PC-3 (cell line): Measurements from ENCODE around the gene CCNF. TPM values are rescaled to one million over a fixed set of nuclear protein-coding genes. Genes with fewer than 3 reads are reported as not detected.

Experiments used
- ATAC-seq: fragments of 200-7000 bp; cut with Tn5 transposase; 2 replicates; pipeline ENCODE4 v1.9.1; 2020; ENCODE audit warnings: mild to moderate bottlenecking, moderate library complexity
- BruUV-seq: library from RNA; stranded (reverse); fragments of 400-500 nt; replicated peaks from 2 replicates; lab custom pipeline; 2021; lab: Mats Ljungman, UMichigan
- CTCF ChIA-PET: fragments of 300-600 bp; sonication (Branson Sonifier 250); formaldehyde crosslinking; loops from one replicate; lab custom pipeline; 2022; ENCODE audit warnings: antibody characterized with exemption; lab: Charles Lee
- POLR2A ChIA-PET: fragments of 300-600 bp; sonication (Branson Sonifier 250); formaldehyde crosslinking; loops from one replicate; lab custom pipeline; 2022; ENCODE audit warnings: antibody characterized with exemption; ENCODE audit not compliant: unreplicated experiment; lab: Charles Lee
- DNase-seq: peaks from one replicate; pipeline ENCODE4 v3.0.0-alpha.2; 2015
- H2AFZ ChIP-seq: fragments of 300-600 bp; sonication (generic); 2 replicates; pipeline ENCODE4 v1.6.0; 2016; ENCODE audit warnings: antibody characterized with exemption, low read length
- H3F3A ChIP-seq: fragments of 300-600 bp; sonication (generic); one replicate; pipeline ENCODE4 v1.6.0; 2017; ENCODE audit warnings: antibody characterized with exemption, low read length, control low read depth, mild to moderate bottlenecking; ENCODE audit not compliant: unreplicated experiment
- H3K27ac ChIP-seq: fragments of 300-600 bp; sonication (generic); 2 replicates; pipeline ENCODE4 v1.5.1; 2016; ENCODE audit warnings: mild to moderate bottlenecking, low read length
- H3K27me3 ChIP-seq: fragments of 300-600 bp; sonication (generic); 2 replicates; pipeline ENCODE4 v1.6.1; 2016; ENCODE audit warnings: low read length, mixed read lengths
- H3K36me3 ChIP-seq: fragments of 300-600 bp; sonication (generic); 2 replicates; pipeline ENCODE4 v1.6.1; 2016; ENCODE audit warnings: low read depth, mixed run types, low read length, mixed read lengths
- H3K4me1 ChIP-seq: fragments of 300-600 bp; sonication (generic); 2 replicates; pipeline ENCODE4 v1.5.1; 2016; ENCODE audit warnings: low read length; ENCODE audit not compliant: insufficient read depth
- H3K4me2 ChIP-seq: fragments of 300-600 bp; sonication (generic); 2 replicates; pipeline ENCODE4 v1.6.0; 2016; ENCODE audit warnings: low read length
- H3K4me3 ChIP-seq: fragments of 300-600 bp; sonication (generic); 2 replicates; pipeline ENCODE4 v1.5.1; 2016; ENCODE audit warnings: mild to moderate bottlenecking, low read length, mixed read lengths
- H3K79me2 ChIP-seq: fragments of 300-600 bp; sonication (generic); 2 replicates; pipeline ENCODE4 v1.6.1; 2017; ENCODE audit warnings: low read length, mixed read lengths
- H3K9ac ChIP-seq: fragments of 300-600 bp; sonication (generic); 2 replicates; pipeline ENCODE4 v1.6.0; 2016; ENCODE audit warnings: mild to moderate bottlenecking, low read length
- H3K9me2 ChIP-seq: fragments of 300-600 bp; sonication (generic); replicated peaks from 2 replicates; pipeline ENCODE4 v1.6.1; 2016; ENCODE audit warnings: mixed run types, low read length, mixed read lengths
- H3K9me3 ChIP-seq: fragments of 300-600 bp; sonication (generic); 2 replicates; pipeline ENCODE4 v1.6.1; 2016; ENCODE audit warnings: low read length, mixed read lengths
- H4K20me1 ChIP-seq: fragments of 300-600 bp; sonication (generic); 2 replicates; pipeline ENCODE4 v1.6.1; 2016; ENCODE audit warnings: low read length, mixed read lengths
- CTCF ChIP-seq: fragments of 300-600 bp; sonication (generic); conservative IDR thresholded peaks from 2 replicates; pipeline ENCODE4 v1.5.1; 2017; ENCODE audit warnings: antibody characterized with exemption, low read depth, mild to moderate bottlenecking, low read length
- EZH2 ChIP-seq: fragments of 300-600 bp; sonication (generic); IDR thresholded peaks from one replicate; pipeline ENCODE4 v1.6.1; 2017; ENCODE audit warnings: antibody characterized with exemption, mild to moderate bottlenecking, low read length; ENCODE audit not compliant: unreplicated experiment
- EZH2phosphoT487 ChIP-seq: fragments of 300-600 bp; sonication (generic); IDR thresholded peaks from 2 replicates; pipeline ENCODE4 v1.6.1; 2018; ENCODE audit warnings: mild to moderate bottlenecking, antibody characterized with exemption, low read length, borderline replicate concordance
- intact Hi-C: fragments of 100-400 bp; cut with micrococcal nuclease; formaldehyde crosslinking; loops from 2 replicates; pipeline ENCODE4 v1.9.0; 2023
- total RNA-seq: library from RNA; depleted of rRNA; stranded (reverse); fragments of >200 nt; gene quantifications from 2 replicates; pipeline ENCODE4 v1.2.3, GENCODE V29; 2014

Gene CCNF
- total RNA-seq, 1 experiment from 2014 or later: 26.8 TPM

- H4K20me1 ChIP-seq: no peaks in the 10 kb centered on the region
- no peak overlapping the region for H3K27ac ChIP-seq
- ATAC-seq: no peak
- no peaks in the 10 kb centered on the region for H3K27me3 ChIP-seq
- no TSS peak for BruUV-seq
- H3K79me2 ChIP-seq: no peaks in the 10 kb centered on the region
- H3K9me3 ChIP-seq: no peaks in the 10 kb centered on the region
- TF ChIP-seq EZH2 (no peak), CTCF (peak; percentile 40; the same call in 1 of the 2 replicates), EZH2phosphoT487 (no peak)
- POLR2A ChIA-PET: no interaction called here
- no peak overlapping the region for H3K4me2 ChIP-seq
- no peaks in the 10 kb centered on the region for H3K36me3 ChIP-seq
- no peak overlapping the region for H3K9ac ChIP-seq
- peaks cover 5% of the 10 kb centered on the region for H3F3A ChIP-seq
- no peak overlapping the region for H3K4me3 ChIP-seq
- H3K4me1 ChIP-seq: peaks cover 10% of the 10 kb centered on the region
- peak; percentile 17 for DNase-seq
- H3K9me2 ChIP-seq: no peaks in the 10 kb centered on the region
- CTCF ChIA-PET: no interaction called here
- intact Hi-C loops: loop anchor here (5.0 kb wide), 1 partner anchor 45 kb away; the partner anchor contains the start of gene ABCA3
- no peak overlapping the region for H2AFZ ChIP-seq
Measured at GRCh38 chr16:2386990-2387389, 42.3 kb upstream of the CCNF start.

- H3K36me3 ChIP-seq: no peaks in the 10 kb centered on the region
Measured at GRCh38 chr16:2388139-2388874, 40.9 kb upstream of the CCNF start.

More at GRCh38 chr16:2388139-2388874, 40.9 kb upstream of the CCNF start:
- Histone ChIP-seq H3K4me3 (no peak overlapping the region), H3K27ac (no peak overlapping the region), H4K20me1 (no peaks in the 10 kb centered on the region), H3F3A (peaks cover 5% of the 10 kb centered on the region), H3K9ac (no peak overlapping the region), H3K4me1 (peaks cover 10% of the 10 kb centered on the region), H3K27me3 (no peaks in the 10 kb centered on the region), H3K9me3 (no peaks in the 10 kb centered on the region), H3K79me2 (no peaks in the 10 kb centered on the region), H2AFZ (no peak overlapping the region), H3K9me2 (no peaks in the 10 kb centered on the region), H3K4me2 (no peak overlapping the region)
- ATAC-seq: no peak
- TF ChIP-seq EZH2phosphoT487 (no peak), EZH2 (no peak), CTCF (no peak)
- no peak for DNase-seq
- POLR2A ChIA-PET: interaction anchor here (0.6 kb wide), 1 partner anchor 119 kb away, joined by 4 read pairs; no protein-coding TSS in a partner anchor
- intact Hi-C loops: loop anchor here (5.0 kb wide), 1 partner anchor 46 kb away; the partner anchor contains the start of gene ABCA3
- CTCF ChIA-PET: no interaction called here
- BruUV-seq: no TSS peak
